HCT116 (cell line): ENCODE measurements around the gene SLC6A18. TPM values are rescaled to one million over a fixed set of nuclear protein-coding genes. Genes with fewer than 3 reads are reported as not detected.

Experiments used
- ATAC-seq: fragments of 200-7000 bp; cut with Tn5 transposase; 2 replicates; pipeline ENCODE4 v1.9.1; 2020; ENCODE audit warnings: mild to moderate bottlenecking, moderate library complexity
- BruUV-seq: library from RNA; stranded (reverse); fragments of 400-500 nt; replicated peaks from 2 replicates; lab custom pipeline; 2021; lab: Mats Ljungman, UMichigan
- CTCF ChIA-PET: fragments of 300-600 bp; sonication (Branson Sonifier 250); formaldehyde crosslinking; loops from one replicate; lab custom pipeline; 2021; ENCODE audit warnings: antibody characterized with exemption; lab: Charles Lee
- POLR2A ChIA-PET: fragments of 300-600, 350-600 bp; sonication (Branson Sonifier 250); formaldehyde crosslinking; loops from one replicate; lab custom pipeline; 2021; ENCODE audit warnings: antibody characterized with exemption; lab: Charles Lee
- RAD21 ChIA-PET, 2 experiments: fragments of 300-600 bp; sonication (Branson Sonifier 250); formaldehyde crosslinking; loops; one replicate each; lab custom pipeline; 2023; ENCODE audit warnings: low total read pairs in 2 of 2; ENCODE audit not compliant: uncharacterized antibody in 2 of 2, unreplicated experiment in 2 of 2, low non-redundant PET in 1 of 2; lab: Charles Lee
- DNase-seq: peaks from one replicate; pipeline ENCODE4 v3.0.0-alpha.2; 2010; ENCODE audit warnings: low read depth, low spot score
- H2AFZ ChIP-seq: fragments of 200-600 bp; shearing (Covaris generic), sonication (generic); 2 replicates; pipeline ENCODE4 v1.6.1; 2017; ENCODE audit warnings: low read depth, mixed run types, mixed read lengths, antibody characterized with exemption, low read length; ENCODE audit not compliant: poor library complexity, severe bottlenecking
- H3K27ac ChIP-seq: 2 replicates; pipeline ENCODE4 v1.5.1; 2012; ENCODE audit warnings: low read depth, low read length
- H3K27me3 ChIP-seq: fragments of 200-600 bp; sonication (generic); 2 replicates; pipeline ENCODE4 v1.6.1; 2016; ENCODE audit warnings: mixed run types, low read length, mixed read lengths; ENCODE audit not compliant: insufficient read depth
- H3K36me3 ChIP-seq, 2 experiments: fragments of 200-500 bp in 1 of 2; fragments of 200-600 bp in 1 of 2; sonication (Bioruptor generic) in 1 of 2; sonication (generic) in 1 of 2; 2 replicates each; pipeline versions ENCODE4 v1.5.1 to v1.6.1; 2014 to 2016; ENCODE audit warnings: low read length in 2 of 2, inconsistent platforms in 1 of 2, mixed read lengths in 1 of 2, mixed run types in 1 of 2; ENCODE audit not compliant: insufficient read depth in 2 of 2, control insufficient read depth in 1 of 2
- H3K4me1 ChIP-seq, 2 experiments: fragments of 200-600 bp in 1 of 2; sonication (generic) in 1 of 2; 2 replicates each; pipeline versions ENCODE4 v1.5.1 to v1.6.1; 2012 to 2017; ENCODE audit warnings: low read length in 2 of 2, inconsistent platforms in 1 of 2, mild to moderate bottlenecking in 1 of 2, mixed read lengths in 1 of 2, mixed run types in 1 of 2, moderate library complexity in 1 of 2; ENCODE audit not compliant: insufficient read depth in 2 of 2, control insufficient read depth in 1 of 2
- H3K4me2 ChIP-seq: fragments of 200-600 bp; sonication (generic); 2 replicates; pipeline ENCODE4 v1.6.1; 2017; ENCODE audit warnings: mixed run types, low read length, mixed read lengths
- H3K4me3 ChIP-seq, 2 experiments: fragments of 200-600 bp in 1 of 2; sonication (generic) in 1 of 2; replicated peaks in 1 of 2; 2 replicates each; pipeline ENCODE4 v1.5.1; 2011 to 2016; ENCODE audit warnings: low read length in 2 of 2, control low read depth in 1 of 2, low read depth in 1 of 2, mild to moderate bottlenecking in 1 of 2, mixed read lengths in 1 of 2, mixed run types in 1 of 2
- H3K79me2 ChIP-seq: fragments of 200-600 bp; sonication (generic); 2 replicates; pipeline ENCODE4 v1.6.1; 2017; ENCODE audit warnings: mild to moderate bottlenecking, mixed run types, low read length, moderate library complexity, mixed read lengths; ENCODE audit not compliant: insufficient read depth
- H3K9ac ChIP-seq: fragments of 200-600 bp; sonication (generic); 2 replicates; pipeline ENCODE4 v1.6.1; 2016; ENCODE audit warnings: low read length, mixed read lengths
- H3K9me2 ChIP-seq: fragments of 200-600 bp; sonication (generic), shearing (Covaris generic); 2 replicates; pipeline ENCODE4 v1.6.1; 2017; ENCODE audit warnings: mixed run types, mild to moderate bottlenecking, moderate library complexity; ENCODE audit not compliant: insufficient read depth
- H3K9me3 ChIP-seq, 2 experiments: fragments of 200-500 bp in 1 of 2; fragments of 200-600 bp in 1 of 2; sonication (Bioruptor generic) in 1 of 2; sonication (generic) in 1 of 2; 2 replicates each; pipeline ENCODE4 v1.6.1; 2014 to 2017; ENCODE audit warnings: low read length in 2 of 2, mixed read lengths in 2 of 2, inconsistent platforms in 1 of 2, low read depth in 1 of 2, mild to moderate bottlenecking in 1 of 2, mixed run types in 1 of 2, moderate library complexity in 1 of 2; ENCODE audit not compliant: control insufficient read depth in 1 of 2, insufficient read depth in 1 of 2
- H4K20me1 ChIP-seq: fragments of 200-600 bp; sonication (generic), shearing (Covaris generic); 2 replicates; pipeline ENCODE4 v1.6.1; 2017; ENCODE audit warnings: mixed run types, mild to moderate bottlenecking, moderate library complexity; ENCODE audit not compliant: insufficient read depth
- CBX3 ChIP-seq: IDR thresholded peaks from 2 replicates; pipeline ENCODE4 v1.6.1; 2012; ENCODE audit warnings: low read depth
- CTCF ChIP-seq, 3 experiments: fragments of 200-600 bp in 1 of 3; sonication (generic) in 1 of 3; IDR thresholded peaks in 2 of 3; conservative IDR thresholded peaks in 1 of 3; 2 replicates each; pipeline ENCODE4 v1.5.1; 2012 to 2017; ENCODE audit warnings: low read depth in 2 of 3, low read length in 2 of 3, antibody characterized with exemption in 1 of 3, borderline replicate concordance in 1 of 3, control low read depth in 1 of 3, mild to moderate bottlenecking in 1 of 3, mixed read lengths in 1 of 3, mixed run types in 1 of 3, moderate library complexity in 1 of 3; ENCODE audit not compliant: insufficient read depth in 1 of 3
- EZH2 ChIP-seq: fragments of 200-600 bp; sonication (generic); IDR thresholded peaks from 2 replicates; pipeline ENCODE4 v1.6.1; 2017; ENCODE audit warnings: antibody characterized with exemption, mixed run types
- FOSL1 ChIP-seq: IDR thresholded peaks from 2 replicates; pipeline ENCODE4 v1.6.1; 2012; ENCODE audit warnings: low read depth
- POLR2A ChIP-seq: IDR thresholded peaks from 2 replicates; pipeline ENCODE4 v1.7.0; 2011; ENCODE audit warnings: borderline replicate concordance; ENCODE audit not compliant: insufficient read depth, insufficient read length; ENCODE audit errors: extremely low read depth
- POLR2AphosphoS5 ChIP-seq: IDR thresholded peaks from 2 replicates; pipeline ENCODE4 v1.6.1; 2011; ENCODE audit warnings: mild to moderate bottlenecking, low read depth, low read length, moderate library complexity
- REST ChIP-seq: IDR thresholded peaks from 2 replicates; pipeline ENCODE4 v1.6.1; 2012; ENCODE audit warnings: low read depth
- SIN3A ChIP-seq: IDR thresholded peaks from 2 replicates; pipeline ENCODE4 v1.6.1; 2012; ENCODE audit warnings: low read depth
- SRF ChIP-seq: IDR thresholded peaks from 2 replicates; pipeline ENCODE4 v1.6.1; 2012; ENCODE audit warnings: low read depth
- TCF7L2 ChIP-seq: IDR thresholded peaks from 2 replicates; pipeline ENCODE4 v1.7.0; 2011; ENCODE audit warnings: borderline replicate concordance, inconsistent platforms; ENCODE audit not compliant: insufficient read depth, insufficient read length; ENCODE audit errors: extremely low read depth
- ZBTB33 ChIP-seq: IDR thresholded peaks from 2 replicates; pipeline ENCODE4 v1.6.1; 2011; ENCODE audit warnings: mild to moderate bottlenecking, low read length, moderate library complexity; ENCODE audit not compliant: insufficient replicate concordance; ENCODE audit errors: extremely low read depth
- ZFX ChIP-seq: fragments of 450-650 bp; IDR thresholded peaks from 2 replicates; pipeline ENCODE4 v1.6.1; 2017
- ZNF274 ChIP-seq: fragments of 200-500 bp; sonication (Bioruptor generic); IDR thresholded peaks from 2 replicates; pipeline ENCODE4 v1.6.1; 2014; ENCODE audit warnings: mild to moderate bottlenecking, low read depth, low read length, inconsistent platforms
- intact Hi-C: fragments of 100-400 bp; cut with micrococcal nuclease; formaldehyde crosslinking; loops from 2 replicates; pipeline ENCODE4 v1.10.0; 2022
- total RNA-seq: library from RNA; stranded (reverse); gene quantifications from one replicate; pipeline ENCODE4 v1.2.1, GENCODE V29; 2021; ENCODE audit not compliant: unreplicated experiment

Gene SLC6A18
- total RNA-seq, 1 experiment from 2014 or later = not detected

- Histone ChIP-seq H3K4me3 (no peak overlapping the region), H3K27me3 (no peaks in the 10 kb centered on the region), H2AFZ (no peak overlapping the region), H3K27ac (no peak overlapping the region), H3K9ac (no peak overlapping the region), H3K4me2 (no peak overlapping the region)
- no peak for TF ChIP-seq EZH2
- no peak for TF ChIP-seq SIN3A
- TF ChIP-seq POLR2AphosphoS5 = no peak
- no peak for TF ChIP-seq FOSL1
- no peak for TF ChIP-seq CTCF (IDR thresholded peaks at IDR 0.05 in 2 of 3, conservative IDR thresholded peaks at IDR 0.05 in 1 of 3; ENCODE audit: borderline replicate concordance in 1 of 3, insufficient read depth in 1 of 3, low read depth in 2 of 3, low read length in 2 of 3)
- TF ChIP-seq CBX3 = no peak
- TF ChIP-seq ZBTB33 = no peak
- no peak for TF ChIP-seq REST
- TF ChIP-seq TCF7L2 = no peak
- no peak for TF ChIP-seq SRF
- no peak for TF ChIP-seq POLR2A
- TF ChIP-seq ZNF274 = no peak
- TF ChIP-seq ZFX = no peak
- TF ChIP-seq, all 23 proteins: peak for 0
- ChIA-PET CTCF (no interaction called here), RAD21 (no interaction called here), POLR2A (no interaction called here)
- H4K20me1 ChIP-seq = no peaks in the 10 kb centered on the region
- H3K36me3 ChIP-seq = no peaks in the 10 kb centered on the region
- no peaks in the 10 kb centered on the region for H3K79me2 ChIP-seq
- H3K9me3 ChIP-seq = no peaks in the 10 kb centered on the region
- no peaks in the 10 kb centered on the region for H3K9me2 ChIP-seq
- BruUV-seq = no TSS peak
- H3K4me1 ChIP-seq = no peaks in the 10 kb centered on the region
- DNase-seq (no peak), ATAC-seq (no peak)
- intact Hi-C loops = no loop called here
Observed at GRCh38 chr5:1243487-1244130, 18.4 kb downstream of the SLC6A18 start.
